ENCODE measurements around the gene PILRA. TPM values are rescaled to one million over a fixed set of nuclear protein-coding genes. Genes with fewer than 3 reads are reported as not detected.
"Not testable (repeated sequence)": the region's sequence is repeated elsewhere in the genome, so short reads cannot be mapped to it uniquely, and the experiment has no call there.

The PILRA gene
- total and polyA plus RNA-seq, 2 experiments from 2014 or later, result 2.2 to 3.0 TPM

- TF ChIP-seq EZH2phosphoT487 (IDR thresholded peaks at IDR 0.05; ENCODE audit: low read depth, severe bottlenecking, unreplicated experiment), result no peak
- Histone ChIP-seq H3K36me3 (replicated peaks; ENCODE audit: insufficient read depth, low read depth) (no peaks in the 10 kb centered on the region), H3K27ac (peak overlapping the region; percentile 74), H3K9me2 (replicated peaks; ENCODE audit: insufficient read depth) (no peaks in the 10 kb centered on the region), H3K27me3 (no peaks in the 10 kb centered on the region), H3K9me3 (ENCODE audit: low read depth) (no peaks in the 10 kb centered on the region), H4K20me1 (ENCODE audit: insufficient read depth, poor library complexity, severe bottlenecking) (no peaks in the 10 kb centered on the region), H3K4me1 (ENCODE audit: insufficient read depth) (peaks cover 15% of the 10 kb centered on the region), H2AFZ (peak overlapping the region; percentile 4), H3K79me2 (peaks cover 29% of the 10 kb centered on the region), H3K4me2 (peak overlapping the region; percentile 75), H3K4me3 (no peak overlapping the region)
- DNase-seq (ENCODE audit: low spot score), result no peak
- WGBS (ENCODE audit: low lambda C conversion rate, missing lambda C conversion rate), result 97% methylated on average over 28 of the region's 28 CpGs
These were observed 64.1 kb downstream of the PILRA start for GRCh38 chr7:100437150-100438100.

- no peak overlapping the region for H2AFZ ChIP-seq
- 74% methylated on average over 2 of the region's 2 CpGs for WGBS (ENCODE audit: low lambda C conversion rate, missing lambda C conversion rate)
These were observed 64.9 kb downstream of the PILRA start for GRCh38 chr7:100438172-100438571.

GRCh38 chr7:100438731-100439130, 65.4 kb downstream of the PILRA start:
- not testable (repeated sequence) for H3K36me3 ChIP-seq (replicated peaks; ENCODE audit: insufficient read depth, low read depth); H3K27me3 ChIP-seq; H4K20me1 ChIP-seq (ENCODE audit: insufficient read depth, poor library complexity, severe bottlenecking); H3K9me3 ChIP-seq (ENCODE audit: low read depth); DNase-seq (ENCODE audit: low spot score); H3K4me3 ChIP-seq; H3K9me2 ChIP-seq (replicated peaks; ENCODE audit: insufficient read depth); H2AFZ ChIP-seq; H3K4me2 ChIP-seq; H3K27ac ChIP-seq
- H3K4me1 ChIP-seq (ENCODE audit: insufficient read depth), result peaks cover 13% of the 10 kb centered on the region
- H3K79me2 ChIP-seq, result peaks cover 20% of the 10 kb centered on the region
- 96% methylated on average over 8 of the region's 8 CpGs for WGBS (ENCODE audit: low lambda C conversion rate, missing lambda C conversion rate)

More at GRCh38 chr7:100438172-100438571, 64.9 kb downstream of the PILRA start:
- H3K79me2 ChIP-seq, result peaks cover 23% of the 10 kb centered on the region
- no peak overlapping the region for H3K4me2 ChIP-seq
- no peaks in the 10 kb centered on the region for H4K20me1 ChIP-seq (ENCODE audit: insufficient read depth, poor library complexity, severe bottlenecking)
- no peaks in the 10 kb centered on the region for H3K9me2 ChIP-seq (replicated peaks; ENCODE audit: insufficient read depth)
- H3K4me1 ChIP-seq (ENCODE audit: insufficient read depth), result peaks cover 13% of the 10 kb centered on the region
- no peaks in the 10 kb centered on the region for H3K9me3 ChIP-seq (ENCODE audit: low read depth)
- H3K36me3 ChIP-seq (replicated peaks; ENCODE audit: insufficient read depth, low read depth), result no peaks in the 10 kb centered on the region
- DNase-seq (ENCODE audit: low spot score), result no peak
- no peak overlapping the region for H3K27ac ChIP-seq
- TF ChIP-seq EZH2 (IDR thresholded peaks at IDR 0.05; ENCODE audit: borderline replicate concordance) (no peak), EZH2phosphoT487 (IDR thresholded peaks at IDR 0.05; ENCODE audit: low read depth, severe bottlenecking, unreplicated experiment) (no peak)
- TF ChIP-seq, protein P1, sequence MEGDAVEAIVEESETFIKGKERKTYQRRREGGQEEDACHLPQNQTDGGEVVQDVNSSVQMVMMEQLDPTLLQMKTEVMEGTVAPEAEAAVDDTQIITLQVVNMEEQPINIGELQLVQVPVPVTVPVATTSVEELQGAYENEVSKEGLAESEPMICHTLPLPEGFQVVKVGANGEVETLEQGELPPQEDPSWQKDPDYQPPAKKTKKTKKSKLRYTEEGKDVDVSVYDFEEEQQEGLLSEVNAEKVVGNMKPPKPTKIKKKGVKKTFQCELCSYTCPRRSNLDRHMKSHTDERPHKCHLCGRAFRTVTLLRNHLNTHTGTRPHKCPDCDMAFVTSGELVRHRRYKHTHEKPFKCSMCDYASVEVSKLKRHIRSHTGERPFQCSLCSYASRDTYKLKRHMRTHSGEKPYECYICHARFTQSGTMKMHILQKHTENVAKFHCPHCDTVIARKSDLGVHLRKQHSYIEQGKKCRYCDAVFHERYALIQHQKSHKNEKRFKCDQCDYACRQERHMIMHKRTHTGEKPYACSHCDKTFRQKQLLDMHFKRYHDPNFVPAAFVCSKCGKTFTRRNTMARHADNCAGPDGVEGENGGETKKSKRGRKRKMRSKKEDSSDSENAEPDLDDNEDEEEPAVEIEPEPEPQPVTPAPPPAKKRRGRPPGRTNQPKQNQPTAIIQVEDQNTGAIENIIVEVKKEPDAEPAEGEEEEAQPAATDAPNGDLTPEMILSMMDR (IDR thresholded peaks at IDR 0.05; ENCODE audit: poor library complexity), result no peak
- H3K27me3 ChIP-seq, result no peaks in the 10 kb centered on the region
- H3K4me3 ChIP-seq, result no peak overlapping the region

GRCh38 chr7:100439244-100439643, 66.0 kb downstream of the PILRA start:
- 92% methylated on average over 7 of the region's 7 CpGs for WGBS (ENCODE audit: low lambda C conversion rate, missing lambda C conversion rate)

More at GRCh38 chr7:100439244-100439643, 66.0 kb downstream of the PILRA start:
- H3K79me2 ChIP-seq, result peaks cover 15% of the 10 kb centered on the region
- H3K27me3 ChIP-seq; H3K36me3 ChIP-seq (replicated peaks; ENCODE audit: insufficient read depth, low read depth); H3K4me2 ChIP-seq; H3K27ac ChIP-seq; H4K20me1 ChIP-seq (ENCODE audit: insufficient read depth, poor library complexity, severe bottlenecking); H2AFZ ChIP-seq; H3K9me3 ChIP-seq (ENCODE audit: low read depth); H3K4me3 ChIP-seq; DNase-seq (ENCODE audit: low spot score); H3K9me2 ChIP-seq (replicated peaks; ENCODE audit: insufficient read depth): not testable (repeated sequence)
- H3K4me1 ChIP-seq (ENCODE audit: insufficient read depth), result peaks cover 15% of the 10 kb centered on the region

All from hepatocyte (in vitro differentiated cells).